Measurements from ENCODE around the gene PTPRD. TPM values are rescaled to one million over a fixed set of nuclear protein-coding genes. Genes with fewer than 3 reads are reported as not detected.

Gene PTPRD
- total RNA-seq, 1 donor from 2014 or later, result 197 TPM

DNA sequence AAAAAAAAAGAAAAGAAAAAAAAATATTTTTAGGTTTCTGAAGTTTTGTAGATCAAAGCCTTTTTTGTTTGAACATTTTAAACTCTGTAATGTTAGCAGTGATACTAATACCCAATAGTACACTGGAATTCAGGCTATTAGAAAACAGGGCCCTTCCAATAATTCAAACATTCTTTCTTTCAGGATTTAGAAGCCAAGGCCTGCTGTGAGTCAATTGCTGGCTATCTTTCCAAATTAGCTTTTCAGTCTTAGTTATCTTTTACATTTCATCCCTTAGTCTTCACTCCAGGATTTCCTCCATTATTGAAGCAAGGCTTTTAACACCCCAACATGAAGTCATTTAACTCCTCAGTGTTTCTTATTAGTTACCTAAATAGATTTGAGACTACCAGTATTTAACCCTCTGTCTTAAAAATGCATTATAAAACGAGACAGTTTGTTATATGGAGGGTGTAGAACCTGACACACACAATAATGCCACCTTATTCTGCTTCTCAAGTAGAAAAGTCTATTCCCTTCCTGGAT lies 1861.3 kb downstream of the PTPRD start:
- Mint-ChIP-seq H3K36me3 (peaks cover 10% of the 10 kb centered on the region), H3K9me3 (no peaks in the 10 kb centered on the region), H3K27ac (no peak overlapping the region), H3K4me3 (peak overlapping the region; percentile 20), H3K27me3 (no peaks in the 10 kb centered on the region), H3K4me1 (ENCODE audit: unreplicated experiment) (peaks cover 21% of the 10 kb centered on the region)
- DNase-seq (ENCODE audit: extremely low spot score, unreplicated experiment), result no peak
- TF ChIP-seq, protein P1, sequence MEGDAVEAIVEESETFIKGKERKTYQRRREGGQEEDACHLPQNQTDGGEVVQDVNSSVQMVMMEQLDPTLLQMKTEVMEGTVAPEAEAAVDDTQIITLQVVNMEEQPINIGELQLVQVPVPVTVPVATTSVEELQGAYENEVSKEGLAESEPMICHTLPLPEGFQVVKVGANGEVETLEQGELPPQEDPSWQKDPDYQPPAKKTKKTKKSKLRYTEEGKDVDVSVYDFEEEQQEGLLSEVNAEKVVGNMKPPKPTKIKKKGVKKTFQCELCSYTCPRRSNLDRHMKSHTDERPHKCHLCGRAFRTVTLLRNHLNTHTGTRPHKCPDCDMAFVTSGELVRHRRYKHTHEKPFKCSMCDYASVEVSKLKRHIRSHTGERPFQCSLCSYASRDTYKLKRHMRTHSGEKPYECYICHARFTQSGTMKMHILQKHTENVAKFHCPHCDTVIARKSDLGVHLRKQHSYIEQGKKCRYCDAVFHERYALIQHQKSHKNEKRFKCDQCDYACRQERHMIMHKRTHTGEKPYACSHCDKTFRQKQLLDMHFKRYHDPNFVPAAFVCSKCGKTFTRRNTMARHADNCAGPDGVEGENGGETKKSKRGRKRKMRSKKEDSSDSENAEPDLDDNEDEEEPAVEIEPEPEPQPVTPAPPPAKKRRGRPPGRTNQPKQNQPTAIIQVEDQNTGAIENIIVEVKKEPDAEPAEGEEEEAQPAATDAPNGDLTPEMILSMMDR (conservative IDR thresholded peaks at IDR 0.05), result no peak

DNA sequence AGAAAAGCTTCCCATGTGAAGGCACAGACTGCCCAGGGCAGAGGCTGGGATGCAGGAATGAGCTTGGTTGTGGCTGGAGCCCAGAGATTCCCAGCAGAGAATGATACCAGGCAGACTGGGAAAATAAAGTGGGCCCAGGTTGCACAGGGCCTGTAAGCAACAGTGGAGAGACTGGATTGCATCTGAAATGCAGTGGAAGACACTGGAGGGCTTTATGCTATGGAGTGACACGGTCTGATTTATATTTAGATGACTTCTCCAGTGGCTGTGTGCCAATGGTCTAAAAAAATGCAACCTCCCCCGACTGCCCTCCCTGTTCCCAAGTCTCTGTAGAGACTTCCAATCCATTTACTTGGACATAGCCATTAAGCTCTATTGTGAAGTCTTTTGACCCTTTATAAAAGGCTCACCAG lies 1862.2 kb downstream of the PTPRD start:
- Mint-ChIP-seq H3K4me3 (peak overlapping the region; percentile 43), H3K9me3 (no peaks in the 10 kb centered on the region), H3K4me1 (ENCODE audit: unreplicated experiment) (peaks cover 21% of the 10 kb centered on the region), H3K27ac (no peak overlapping the region), H3K36me3 (peaks cover 6% of the 10 kb centered on the region), H3K27me3 (no peaks in the 10 kb centered on the region)
- TF ChIP-seq, protein P1 (conservative IDR thresholded peaks at IDR 0.05), result no peak
- no peak for DNase-seq (ENCODE audit: extremely low spot score, unreplicated experiment)

DNA sequence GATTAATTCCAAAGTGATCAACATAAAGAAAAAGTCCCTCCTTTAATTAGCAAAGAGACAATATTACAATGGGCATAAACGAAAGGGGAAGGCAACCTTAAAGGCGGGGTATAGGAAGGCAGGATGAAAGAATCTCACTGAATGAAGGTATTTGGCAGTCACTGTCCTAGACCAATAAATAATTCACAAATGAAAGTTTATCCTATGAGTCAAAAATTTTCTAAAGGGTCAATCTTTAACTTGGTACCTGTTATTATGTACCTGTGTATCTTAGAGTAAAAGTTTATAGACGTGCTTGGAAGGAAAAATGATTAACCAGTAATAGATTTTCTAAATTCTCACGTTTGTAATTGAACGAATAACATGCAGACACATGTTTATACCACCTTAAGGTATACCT lies 1867.5 kb downstream of the PTPRD start:
- no peak overlapping the region for H3K27ac Mint-ChIP-seq
- no peaks in the 10 kb centered on the region for H3K36me3 Mint-ChIP-seq
- no peak overlapping the region for H3K4me3 Mint-ChIP-seq
- TF ChIP-seq, protein P1 (conservative IDR thresholded peaks at IDR 0.05), result no peak
- no peaks in the 10 kb centered on the region for H3K27me3 Mint-ChIP-seq
- peaks cover under 1% of the 10 kb centered on the region for H3K4me1 Mint-ChIP-seq (ENCODE audit: unreplicated experiment)
- DNase-seq (ENCODE audit: extremely low spot score, unreplicated experiment), result no peak
- no peaks in the 10 kb centered on the region for H3K9me3 Mint-ChIP-seq

DNA sequence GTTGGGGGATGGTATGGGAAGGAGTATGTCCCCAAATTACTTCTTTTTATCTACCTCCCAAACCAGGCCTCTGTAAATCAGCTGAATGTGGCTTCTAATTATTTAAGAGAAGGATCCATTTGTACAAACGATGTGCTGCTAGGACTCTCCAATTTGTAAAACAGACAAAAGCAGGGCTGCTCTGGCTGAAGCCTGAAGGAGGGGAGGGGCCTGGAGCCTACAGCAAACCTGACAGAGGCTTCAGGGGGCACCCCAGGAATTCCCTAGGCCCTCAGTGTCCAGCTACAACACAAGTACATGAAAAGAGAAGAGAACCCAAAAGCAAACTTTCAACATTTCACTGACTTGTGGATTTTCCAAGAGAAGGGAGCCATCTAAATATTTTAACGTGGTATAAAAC lies 1873.9 kb downstream of the PTPRD start:
- Mint-ChIP-seq H3K4me3 (no peak overlapping the region), H3K27me3 (no peaks in the 10 kb centered on the region), H3K4me1 (ENCODE audit: unreplicated experiment) (peaks cover 19% of the 10 kb centered on the region), H3K36me3 (peaks cover 5% of the 10 kb centered on the region), H3K27ac (no peak overlapping the region), H3K9me3 (peaks cover 5% of the 10 kb centered on the region)
- DNase-seq (ENCODE audit: extremely low spot score, unreplicated experiment), result no peak
- TF ChIP-seq, protein P1 (conservative IDR thresholded peaks at IDR 0.05), result no peak

DNA sequence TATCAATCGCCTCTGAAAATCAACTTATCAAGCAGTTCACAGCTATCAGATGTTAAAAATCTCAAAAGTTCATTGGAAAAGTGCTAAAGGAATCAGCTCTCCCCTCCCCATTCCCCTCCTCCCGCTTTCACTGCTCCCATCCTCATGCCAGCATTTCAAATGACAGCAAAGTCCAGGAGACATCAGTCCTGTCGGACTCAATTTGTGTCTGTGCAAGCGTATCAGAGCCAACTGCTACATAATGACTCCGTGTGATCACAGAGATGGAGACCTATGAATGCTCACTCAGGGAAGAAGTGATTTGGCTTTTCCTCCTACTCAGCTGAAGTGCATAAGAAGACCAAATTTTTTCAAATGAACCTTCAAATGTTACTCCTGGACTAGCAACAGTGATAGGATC lies 1876.0 kb downstream of the PTPRD start:
- H3K4me1 Mint-ChIP-seq (ENCODE audit: unreplicated experiment), result peaks cover 32% of the 10 kb centered on the region
- no peaks in the 10 kb centered on the region for H3K27me3 Mint-ChIP-seq
- no peak for DNase-seq (ENCODE audit: extremely low spot score, unreplicated experiment)
- H3K36me3 Mint-ChIP-seq, result peaks cover 5% of the 10 kb centered on the region
- H3K4me3 Mint-ChIP-seq, result no peak overlapping the region
- TF ChIP-seq, protein P1 (conservative IDR thresholded peaks at IDR 0.05), result no peak
- peaks cover 5% of the 10 kb centered on the region for H3K9me3 Mint-ChIP-seq
- H3K27ac Mint-ChIP-seq, result no peak overlapping the region

DNA sequence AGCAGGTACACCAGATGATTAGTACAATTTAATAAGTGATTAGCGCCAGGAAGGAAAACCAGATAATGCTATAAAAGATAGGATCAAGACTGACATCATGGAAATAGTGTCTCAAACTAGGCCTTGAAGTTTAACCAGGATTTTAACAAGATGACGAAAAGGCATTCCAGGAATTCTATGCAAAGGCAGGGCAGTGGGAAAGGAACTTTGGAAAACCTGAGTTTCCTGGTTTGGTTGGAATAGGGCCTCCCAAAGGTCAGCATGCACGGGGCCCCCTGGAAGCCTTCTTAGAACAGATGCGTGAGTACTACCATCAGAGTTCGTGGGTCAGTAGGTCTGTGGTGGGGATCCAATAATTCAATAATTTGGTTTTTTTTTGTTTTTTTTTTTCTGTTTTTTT lies 1878.0 kb downstream of the PTPRD start:
- Mint-ChIP-seq H3K4me3 (no peak overlapping the region), H3K4me1 (ENCODE audit: unreplicated experiment) (peaks cover 39% of the 10 kb centered on the region)
- DNase-seq (ENCODE audit: extremely low spot score, unreplicated experiment), result no peak

More for the DNA sequence above, 1878.0 kb downstream of the PTPRD start:
- no peaks in the 10 kb centered on the region for H3K27me3 Mint-ChIP-seq
- TF ChIP-seq, protein P1 (conservative IDR thresholded peaks at IDR 0.05), result no peak
- no peak overlapping the region for H3K27ac Mint-ChIP-seq
- H3K36me3 Mint-ChIP-seq, result peaks cover 11% of the 10 kb centered on the region
- H3K9me3 Mint-ChIP-seq, result peaks cover 2% of the 10 kb centered on the region
